ENCODE data around the gene TBC1D3B. TPM values are rescaled to one million over a fixed set of nuclear protein-coding genes. Genes with fewer than 3 reads are reported as not detected.

TBC1D3B gene
- total and polyA plus RNA-seq, 2 of the 13 experiments (the other 11 are each of a cell fraction or from before 2014, with no cell fraction given) = 1.1 to 1.8 TPM

GRCh38 chr17:36148559-36149295, 27.7 kb downstream of the TBC1D3B start (continued):
- TF ChIP-seq, protein P1, sequence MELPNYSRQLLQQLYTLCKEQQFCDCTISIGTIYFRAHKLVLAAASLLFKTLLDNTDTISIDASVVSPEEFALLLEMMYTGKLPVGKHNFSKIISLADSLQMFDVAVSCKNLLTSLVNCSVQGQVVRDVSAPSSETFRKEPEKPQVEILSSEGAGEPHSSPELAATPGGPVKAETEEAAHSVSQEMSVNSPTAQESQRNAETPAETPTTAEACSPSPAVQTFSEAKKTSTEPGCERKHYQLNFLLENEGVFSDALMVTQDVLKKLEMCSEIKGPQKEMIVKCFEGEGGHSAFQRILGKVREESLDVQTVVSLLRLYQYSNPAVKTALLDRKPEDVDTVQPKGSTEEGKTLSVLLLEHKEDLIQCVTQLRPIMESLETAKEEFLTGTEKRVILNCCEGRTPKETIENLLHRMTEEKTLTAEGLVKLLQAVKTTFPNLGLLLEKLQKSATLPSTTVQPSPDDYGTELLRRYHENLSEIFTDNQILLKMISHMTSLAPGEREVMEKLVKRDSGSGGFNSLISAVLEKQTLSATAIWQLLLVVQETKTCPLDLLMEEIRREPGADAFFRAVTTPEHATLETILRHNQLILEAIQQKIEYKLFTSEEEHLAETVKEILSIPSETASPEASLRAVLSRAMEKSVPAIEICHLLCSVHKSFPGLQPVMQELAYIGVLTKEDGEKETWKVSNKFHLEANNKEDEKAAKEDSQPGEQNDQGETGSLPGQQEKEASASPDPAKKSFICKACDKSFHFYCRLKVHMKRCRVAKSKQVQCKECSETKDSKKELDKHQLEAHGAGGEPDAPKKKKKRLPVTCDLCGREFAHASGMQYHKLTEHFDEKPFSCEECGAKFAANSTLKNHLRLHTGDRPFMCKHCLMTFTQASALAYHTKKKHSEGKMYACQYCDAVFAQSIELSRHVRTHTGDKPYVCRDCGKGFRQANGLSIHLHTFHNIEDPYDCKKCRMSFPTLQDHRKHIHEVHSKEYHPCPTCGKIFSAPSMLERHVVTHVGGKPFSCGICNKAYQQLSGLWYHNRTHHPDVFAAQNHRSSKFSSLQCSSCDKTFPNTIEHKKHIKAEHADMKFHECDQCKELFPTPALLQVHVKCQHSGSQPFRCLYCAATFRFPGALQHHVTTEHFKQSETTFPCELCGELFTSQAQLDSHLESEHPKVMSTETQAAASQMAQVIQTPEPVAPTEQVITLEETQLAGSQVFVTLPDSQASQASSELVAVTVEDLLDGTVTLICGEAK (IDR thresholded peaks at IDR 0.05) = no peak
- TF ChIP-seq, protein P1 (CRISPR knock-in tag; IDR thresholded peaks at IDR 0.05) = 0 out of 2 replicates have a peak, but pooled peaks have one; percentile 55
- no peak for TF ChIP-seq ZNF337 (CRISPR knock-in tag; IDR thresholded peaks at IDR 0.05; ENCODE audit: borderline replicate concordance, low read depth)
- peak; percentile 55 for TF ChIP-seq XRCC5 (optimal IDR thresholded peaks at IDR 0.05; ENCODE audit: low read length)
- no peak for TF ChIP-seq FLYWCH1 (CRISPR knock-in tag; IDR thresholded peaks at IDR 0.05)
- no peak for TF ChIP-seq SRSF4 (IDR thresholded peaks at IDR 0.05; ENCODE audit: low read depth, low read length, poor library complexity, severe bottlenecking)
- TF ChIP-seq RBM22 (optimal IDR thresholded peaks at IDR 0.05; ENCODE audit: low read length) = no peak
- no peak for TF ChIP-seq NR2F6 (IDR thresholded peaks at IDR 0.05)
- peak; percentile 14; the same call in 1 of the 2 replicates for TF ChIP-seq NR2F6 (CRISPR knock-in tag; IDR thresholded peaks at IDR 0.05)
- TF ChIP-seq, protein P2, sequence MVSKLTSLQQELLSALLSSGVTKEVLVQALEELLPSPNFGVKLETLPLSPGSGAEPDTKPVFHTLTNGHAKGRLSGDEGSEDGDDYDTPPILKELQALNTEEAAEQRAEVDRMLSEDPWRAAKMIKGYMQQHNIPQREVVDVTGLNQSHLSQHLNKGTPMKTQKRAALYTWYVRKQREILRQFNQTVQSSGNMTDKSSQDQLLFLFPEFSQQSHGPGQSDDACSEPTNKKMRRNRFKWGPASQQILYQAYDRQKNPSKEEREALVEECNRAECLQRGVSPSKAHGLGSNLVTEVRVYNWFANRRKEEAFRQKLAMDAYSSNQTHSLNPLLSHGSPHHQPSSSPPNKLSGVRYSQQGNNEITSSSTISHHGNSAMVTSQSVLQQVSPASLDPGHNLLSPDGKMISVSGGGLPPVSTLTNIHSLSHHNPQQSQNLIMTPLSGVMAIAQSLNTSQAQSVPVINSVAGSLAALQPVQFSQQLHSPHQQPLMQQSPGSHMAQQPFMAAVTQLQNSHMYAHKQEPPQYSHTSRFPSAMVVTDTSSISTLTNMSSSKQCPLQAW (CRISPR knock-in tag; IDR thresholded peaks at IDR 0.05) = 0 out of 2 replicates have a peak, but pooled peaks have one; percentile 23
- TF ChIP-seq, protein P3, sequence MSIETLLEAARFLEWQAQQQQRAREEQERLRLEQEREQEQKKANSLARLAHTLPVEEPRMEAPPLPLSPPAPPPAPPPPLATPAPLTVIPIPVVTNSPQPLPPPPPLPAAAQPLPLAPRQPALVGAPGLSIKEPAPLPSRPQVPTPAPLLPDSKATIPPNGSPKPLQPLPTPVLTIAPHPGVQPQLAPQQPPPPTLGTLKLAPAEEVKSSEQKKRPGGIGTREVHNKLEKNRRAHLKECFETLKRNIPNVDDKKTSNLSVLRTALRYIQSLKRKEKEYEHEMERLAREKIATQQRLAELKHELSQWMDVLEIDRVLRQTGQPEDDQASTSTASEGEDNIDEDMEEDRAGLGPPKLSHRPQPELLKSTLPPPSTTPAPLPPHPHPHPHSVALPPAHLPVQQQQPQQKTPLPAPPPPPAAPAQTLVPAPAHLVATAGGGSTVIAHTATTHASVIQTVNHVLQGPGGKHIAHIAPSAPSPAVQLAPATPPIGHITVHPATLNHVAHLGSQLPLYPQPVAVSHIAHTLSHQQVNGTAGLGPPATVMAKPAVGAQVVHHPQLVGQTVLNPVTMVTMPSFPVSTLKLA (IDR thresholded peaks at IDR 0.05) = no peak
- TF ChIP-seq, protein P4, sequence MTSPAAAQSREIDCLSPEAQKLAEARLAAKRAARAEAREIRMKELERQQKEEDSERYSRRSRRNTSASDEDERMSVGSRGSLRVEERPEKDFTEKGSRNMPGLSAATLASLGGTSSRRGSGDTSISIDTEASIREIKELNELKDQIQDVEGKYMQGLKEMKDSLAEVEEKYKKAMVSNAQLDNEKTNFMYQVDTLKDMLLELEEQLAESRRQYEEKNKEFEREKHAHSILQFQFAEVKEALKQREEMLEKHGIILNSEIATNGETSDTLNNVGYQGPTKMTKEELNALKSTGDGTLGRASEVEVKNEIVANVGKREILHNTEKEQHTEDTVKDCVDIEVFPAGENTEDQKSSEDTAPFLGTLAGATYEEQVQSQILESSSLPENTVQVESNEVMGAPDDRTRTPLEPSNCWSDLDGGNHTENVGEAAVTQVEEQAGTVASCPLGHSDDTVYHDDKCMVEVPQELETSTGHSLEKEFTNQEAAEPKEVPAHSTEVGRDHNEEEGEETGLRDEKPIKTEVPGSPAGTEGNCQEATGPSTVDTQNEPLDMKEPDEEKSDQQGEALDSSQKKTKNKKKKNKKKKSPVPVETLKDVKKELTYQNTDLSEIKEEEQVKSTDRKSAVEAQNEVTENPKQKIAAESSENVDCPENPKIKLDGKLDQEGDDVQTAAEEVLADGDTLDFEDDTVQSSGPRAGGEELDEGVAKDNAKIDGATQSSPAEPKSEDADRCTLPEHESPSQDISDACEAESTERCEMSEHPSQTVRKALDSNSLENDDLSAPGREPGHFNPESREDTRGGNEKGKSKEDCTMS (CRISPR knock-in tag; conservative IDR thresholded peaks at IDR 0.05) = no peak
- TF ChIP-seq CENPBD1 (CRISPR knock-in tag; IDR thresholded peaks at IDR 0.05; ENCODE audit: borderline replicate concordance, low read depth) = no peak
- TF ChIP-seq TBP (CRISPR knock-in tag; IDR thresholded peaks at IDR 0.05) = no peak
